NCI-H524 treated with DMSO at 0.1 percent for 48 hours (cell line): ENCODE measurements around the gene REPIN1.

ENCODE experiments used
- DNase-seq: peaks from one replicate; lab custom pipeline; 2025; lab: John Stamatoyannopoulos, UW

Gene REPIN1

DNA sequence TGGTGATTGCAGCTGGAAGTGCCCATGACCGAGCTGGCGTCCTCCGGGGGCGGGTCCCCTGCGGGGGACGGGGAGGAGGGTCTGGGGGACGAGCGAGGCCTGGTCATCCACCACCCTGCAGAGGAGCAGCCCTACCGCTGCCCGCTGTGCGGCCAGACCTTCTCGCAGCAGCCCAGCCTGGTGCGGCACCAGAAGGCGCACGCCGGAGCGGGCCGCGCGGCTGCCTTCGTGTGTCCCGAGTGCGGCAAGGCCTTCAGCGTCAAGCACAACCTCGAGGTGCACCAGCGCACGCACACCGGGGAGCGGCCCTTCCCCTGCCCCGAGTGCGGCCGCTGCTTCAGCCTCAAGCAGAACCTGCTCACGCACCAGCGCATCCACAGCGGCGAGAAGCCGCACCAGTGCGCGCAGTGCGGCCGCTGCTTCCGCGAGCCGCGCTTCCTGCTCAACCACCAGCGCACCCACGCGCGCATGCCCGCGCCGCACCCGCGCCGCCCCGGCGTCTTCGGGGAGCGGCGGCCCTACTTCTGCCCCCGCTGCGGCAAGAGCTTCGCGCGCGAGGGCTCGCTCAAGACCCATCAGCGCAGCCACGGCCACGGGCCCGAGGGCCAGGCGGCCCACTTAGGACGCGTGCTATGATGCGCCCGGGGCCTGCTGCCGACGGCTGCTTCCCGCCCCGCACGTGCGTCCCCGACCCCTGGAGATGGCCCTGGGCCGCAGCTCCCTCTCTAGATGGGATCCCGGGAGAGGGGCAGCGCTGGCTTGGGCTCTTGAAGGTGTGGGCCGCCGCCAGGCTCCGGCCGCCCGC, 39.2 kb downstream of the REPIN1 start:
- DNase-seq, result no peak

DNA sequence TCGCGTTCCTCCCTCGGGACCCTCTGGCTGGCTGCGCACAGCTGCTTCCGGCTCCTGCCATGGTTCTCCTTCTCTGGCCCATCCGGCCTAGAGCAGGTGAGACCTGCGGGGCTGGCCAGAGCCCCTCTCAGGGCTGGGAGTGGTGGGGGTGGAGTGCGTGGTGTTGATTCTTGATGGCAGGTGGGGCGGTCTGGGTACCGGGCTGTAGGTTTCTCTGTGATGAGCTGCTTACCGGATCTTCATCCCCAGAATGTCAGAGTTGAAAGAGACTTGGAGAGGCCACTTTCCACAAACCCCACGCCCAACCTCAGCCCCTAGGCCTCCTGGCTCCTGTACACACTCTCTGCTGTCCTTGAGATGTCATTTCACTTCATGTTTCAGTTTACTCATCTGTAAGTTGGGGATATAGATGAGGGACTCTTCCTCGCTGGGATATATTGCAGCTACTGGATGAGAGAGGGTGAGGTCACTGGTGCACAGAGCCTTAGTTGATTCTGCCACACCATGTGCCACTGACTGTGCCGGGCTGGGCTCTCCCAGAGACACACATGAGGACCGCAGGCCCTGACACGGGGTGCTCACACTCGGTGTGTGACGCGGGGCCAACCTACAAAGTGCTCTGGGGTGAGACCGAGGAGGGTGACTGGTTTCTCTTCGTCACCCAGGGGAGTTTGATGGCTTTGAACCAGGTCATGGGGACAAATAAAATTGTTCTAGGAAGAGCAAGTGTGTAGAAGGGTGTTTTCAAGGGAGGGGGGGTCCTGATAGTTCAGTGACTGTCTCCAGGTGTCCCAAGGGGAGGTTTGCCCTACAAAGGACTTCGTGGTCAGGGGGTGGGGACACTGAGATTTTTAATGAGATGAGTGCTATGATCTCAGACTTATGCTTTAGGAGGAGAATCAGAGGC, 40.0 kb downstream of the REPIN1 start:
- no peak for DNase-seq

GRCh38 chr7:150409300-150410030, 40.8 kb downstream of the REPIN1 start:
- no peak for DNase-seq

- DNase-seq, result no peak
These were observed 41.5 kb downstream of the REPIN1 start for GRCh38 chr7:150410131-150410530.

- DNase-seq, result no peak
These were observed 42.2 kb downstream of the REPIN1 start for GRCh38 chr7:150410680-150411346.

DNA sequence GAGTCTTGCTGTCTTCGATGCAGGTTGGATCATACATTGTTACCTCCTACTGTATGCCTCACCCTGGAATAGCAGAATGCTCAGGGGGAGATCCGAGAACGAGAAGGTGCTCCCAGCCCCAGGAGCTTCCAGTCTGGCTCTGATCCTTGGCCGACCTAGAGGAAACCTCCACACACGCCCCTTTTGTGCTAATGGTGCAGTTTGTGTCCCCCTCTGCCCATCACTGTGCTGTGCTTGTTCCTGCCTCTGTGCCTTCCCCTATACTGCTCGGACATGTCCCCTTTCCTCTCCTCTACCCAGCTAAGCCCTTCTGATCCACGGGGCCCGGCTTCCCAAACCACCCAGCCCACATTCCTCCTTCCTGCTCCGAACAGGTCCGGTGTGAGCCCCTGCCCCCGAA, 43.0 kb downstream of the REPIN1 start:
- no peak for DNase-seq

DNA sequence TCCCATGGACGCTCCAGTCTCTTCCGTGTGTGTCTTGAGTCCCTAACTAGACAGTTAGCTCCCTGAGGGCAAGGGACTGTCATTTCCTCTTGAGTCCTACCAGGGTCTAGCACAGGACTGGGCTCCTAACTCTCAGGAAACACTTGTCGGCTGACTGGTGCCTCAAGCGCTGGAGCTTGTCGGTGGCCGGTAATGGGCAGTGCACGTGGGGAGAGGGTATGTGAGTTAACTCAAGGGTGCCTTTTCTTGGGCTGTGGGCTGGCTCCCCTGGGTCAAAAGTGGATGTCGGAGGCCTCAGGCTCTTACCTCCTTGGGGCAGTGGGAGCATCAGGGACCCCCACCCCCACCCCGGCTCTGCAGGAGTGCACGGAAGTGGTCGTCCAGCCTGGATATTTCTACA, 43.4 kb downstream of the REPIN1 start:
- DNase-seq, result no peak

- no peak for DNase-seq
These were observed 44.2 kb downstream of the REPIN1 start for GRCh38 chr7:150412518-150413488.

GRCh38 chr7:150413640-150414081, 45.0 kb downstream of the REPIN1 start:
- DNase-seq, result no peak

DNA sequence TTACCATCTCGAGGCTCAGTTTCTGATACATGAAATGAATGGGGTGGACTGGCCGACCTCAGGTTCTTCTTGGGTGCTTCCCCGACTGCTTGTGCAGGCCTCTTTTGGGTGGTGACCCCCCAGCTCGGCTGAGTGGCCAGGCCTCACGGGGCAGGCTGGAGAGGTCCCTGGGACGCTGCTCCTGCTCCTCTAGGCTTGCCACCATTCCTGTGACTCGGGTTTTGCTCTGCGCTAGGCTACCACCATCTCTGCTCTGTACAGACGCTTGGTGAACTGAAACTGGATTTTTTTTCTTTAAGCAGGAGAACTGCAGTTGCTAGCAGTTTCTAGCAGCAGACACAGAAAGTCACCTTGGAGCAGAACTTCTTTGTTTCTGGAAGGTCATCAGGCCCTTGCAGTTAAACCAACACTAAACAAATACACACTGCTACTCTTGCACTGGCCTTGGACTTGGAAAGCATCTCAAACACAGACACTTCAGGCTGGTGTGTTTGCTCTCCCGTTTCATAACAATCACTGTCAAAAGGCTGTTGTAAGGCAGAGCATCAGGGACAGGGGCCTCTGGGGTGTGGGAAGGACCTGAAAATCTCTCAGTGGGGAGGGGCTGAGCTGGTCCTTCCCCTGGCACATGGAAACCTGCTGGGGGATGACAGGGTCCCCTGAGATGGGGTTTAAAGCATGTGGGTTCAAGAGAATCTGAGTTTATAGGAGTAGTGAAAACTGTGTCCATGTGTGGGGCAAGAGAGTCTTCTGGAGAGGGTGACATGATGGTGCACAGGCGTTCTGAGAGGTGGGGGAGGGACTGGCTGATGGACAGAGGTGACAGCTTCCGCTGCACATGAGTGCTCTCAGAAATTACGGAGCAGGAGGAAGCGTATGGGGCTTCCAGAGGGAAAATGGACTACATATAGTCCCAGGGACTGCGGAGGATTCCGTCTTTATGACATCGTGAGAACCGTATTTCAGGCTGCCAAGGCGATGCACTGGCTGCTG, 46.8 kb downstream of the REPIN1 start:
- DNase-seq, result no peak

DNA sequence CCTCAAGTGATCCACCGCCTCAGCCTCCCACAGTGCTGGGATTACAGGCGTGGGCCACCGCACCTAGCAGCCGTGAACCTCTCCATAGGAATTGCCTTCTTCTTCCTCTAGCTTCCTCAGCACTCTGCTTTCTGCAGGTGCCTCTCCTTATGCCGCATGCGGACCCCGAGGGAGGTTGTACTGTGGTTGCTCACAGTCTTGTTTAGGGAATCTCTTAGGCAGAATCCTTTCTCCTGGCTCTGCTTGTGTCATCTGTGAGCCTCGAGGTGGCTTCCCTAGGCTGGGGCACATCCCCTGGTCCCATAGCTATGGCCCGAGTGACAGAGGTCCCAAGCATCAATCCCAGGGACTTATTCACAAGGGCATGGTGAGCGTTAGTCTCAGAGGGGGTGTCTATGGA, 48.6 kb downstream of the REPIN1 start:
- DNase-seq, result no peak

DNA sequence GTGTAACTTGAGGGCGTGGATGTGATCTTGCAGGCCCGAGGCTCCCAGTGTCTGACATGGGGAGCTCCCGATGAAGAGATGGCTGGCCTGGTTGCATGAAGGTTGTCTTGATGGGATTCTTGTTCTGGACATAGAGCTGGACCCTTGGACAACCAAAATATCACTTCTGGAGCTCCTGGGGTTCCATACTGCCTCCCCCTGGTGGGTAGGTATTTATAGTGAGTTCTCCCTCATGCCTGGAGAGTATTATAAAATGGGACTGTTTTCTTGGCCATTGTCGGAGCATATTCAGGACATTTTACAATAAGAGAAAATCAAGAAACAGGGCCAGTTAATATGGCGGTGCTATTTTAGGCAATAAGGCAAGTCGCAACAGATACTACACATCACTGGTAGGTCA, 49.2 kb downstream of the REPIN1 start:
- no peak for DNase-seq

- DNase-seq, result no peak
These were observed 51.6 kb downstream of the REPIN1 start for GRCh38 chr7:150420242-150420641.

GRCh38 chr7:150420987-150421674, 52.5 kb downstream of the REPIN1 start:
- DNase-seq, result no peak

DNA sequence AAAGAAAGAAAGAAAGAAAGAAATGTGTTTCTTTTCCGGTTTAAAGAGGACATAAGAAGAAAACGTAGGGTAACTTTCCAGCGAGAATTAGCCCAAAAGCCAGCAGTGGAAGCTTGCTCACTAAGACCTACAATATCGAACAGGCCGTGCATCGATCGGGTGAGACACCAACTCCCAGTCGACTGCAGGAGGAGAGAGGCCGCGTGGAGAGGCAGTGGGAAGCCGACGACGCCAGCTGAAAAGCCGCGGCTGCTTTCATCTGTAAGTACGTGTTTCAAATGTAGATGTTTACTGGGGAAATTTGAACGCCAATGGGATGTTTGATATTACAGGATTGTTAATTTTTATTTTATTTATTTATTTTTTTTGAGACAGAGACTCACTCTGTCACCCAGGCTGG, 53.2 kb downstream of the REPIN1 start:
- DNase-seq, result no peak
